Peyer's patch (tissue), 4 donors: ENCODE results near the gene DOCK1. TPM values are rescaled to one million over a fixed set of nuclear protein-coding genes. Genes with fewer than 3 reads are reported as not detected.

Source experiments
- DNase-seq, 3 donors: peaks; one replicate each; pipeline ENCODE4 v3.0.0-alpha.2; 2017 to 2019
- H3K27ac ChIP-seq, 4 donors: fragments of 200-600 bp; sonication (generic); one replicate each; pipeline ENCODE4 v1.5.1; 2016 to 2019
- H3K27me3 ChIP-seq, 2 donors: fragments of 200-600 bp; sonication (generic); one replicate each; pipeline ENCODE4 v1.5.1; 2019
- H3K36me3 ChIP-seq, 3 donors: fragments of 200-600 bp; sonication (generic); one replicate each; pipeline ENCODE4 v1.5.1; 2016 to 2019
- H3K4me1 ChIP-seq, 4 donors: fragments of 200-600 bp; sonication (generic); one replicate each; pipeline ENCODE4 v1.5.1; 2016 to 2019
- H3K4me3 ChIP-seq, 4 donors: fragments of 200-600 bp; sonication (generic); 1 replicate in 3 of 4; 2 replicates in 1 of 4; pipeline ENCODE4 v1.5.1; 2016 to 2019; ENCODE audit warnings: mild to moderate bottlenecking in 1 of 4
- H3K9me3 ChIP-seq, 4 donors: fragments of 200-600 bp; sonication (generic); one replicate each; pipeline ENCODE4 v1.5.1; 2016 to 2019; ENCODE audit warnings: mild to moderate bottlenecking in 1 of 4
- CTCF ChIP-seq, 6 experiments: fragments of 450-650 bp in 4 of 6; fragments of 200-600 bp in 2 of 6; sonication (generic) in 1 of 6; IDR thresholded peaks; one replicate each; pipeline ENCODE4 v1.5.1; 2017 to 2019; ENCODE audit warnings: antibody characterized with exemption in 6 of 6, mild to moderate bottlenecking in 3 of 6, moderate library complexity in 1 of 6
- POLR2A ChIP-seq, 2 donors: fragments of 450-650 bp; IDR thresholded peaks; one replicate each; pipeline ENCODE4 v1.5.1; 2017; ENCODE audit warnings: antibody characterized with exemption in 2 of 2, mild to moderate bottlenecking in 2 of 2, moderate library complexity in 2 of 2
- total RNA-seq, 4 donors: library from RNA; depleted of rRNA; stranded (reverse); fragments of >200 nt; gene quantifications; one replicate each; pipeline ENCODE4 v1.1.0, GENCODE V29; 2016

The DOCK1 gene
- total RNA-seq, 4 donors from 2014 or later, result 42.0 to 117 (median 92.2) TPM

- Histone ChIP-seq H3K4me3 (no peak overlapping the region), H3K9me3 (no peaks in the 10 kb centered on the region), H3K36me3 (peaks cover 0 to 10% (median 0%) of the 10 kb centered on the region in 3 donors), H3K27me3 (no peaks in the 10 kb centered on the region), H3K4me1 (no peaks in the 10 kb centered on the region), H3K27ac (no peak overlapping the region)
- no peak for TF ChIP-seq CTCF (IDR thresholded peaks at IDR 0.05)
- no peak for TF ChIP-seq POLR2A (IDR thresholded peaks at IDR 0.05)
- DNase-seq, result no peak
Measured at GRCh38 chr10:127368929-127369328, 463.7 kb downstream of the DOCK1 start.

- no peaks in the 10 kb centered on the region for H3K27me3 ChIP-seq
- no peak for TF ChIP-seq POLR2A (IDR thresholded peaks at IDR 0.05)
- no peak for TF ChIP-seq CTCF (IDR thresholded peaks at IDR 0.05)
- H3K27ac ChIP-seq, result no peak overlapping the region
- peaks cover 0 to 11% (median 0%) of the 10 kb centered on the region in 3 donors for H3K36me3 ChIP-seq
- DNase-seq, result no peak
- H3K4me1 ChIP-seq, result no peaks in the 10 kb centered on the region
- no peaks in the 10 kb centered on the region for H3K9me3 ChIP-seq
- H3K4me3 ChIP-seq, result no peak overlapping the region
Measured at GRCh38 chr10:127370601-127371000, 465.4 kb downstream of the DOCK1 start.

- no peak for DNase-seq
- no peaks in the 10 kb centered on the region for H3K4me1 ChIP-seq
- peaks cover 0 to 7% (median 0%) of the 10 kb centered on the region in 3 donors for H3K36me3 ChIP-seq
- no peak for TF ChIP-seq CTCF (IDR thresholded peaks at IDR 0.05)
- no peak overlapping the region for H3K4me3 ChIP-seq
- H3K9me3 ChIP-seq, result no peaks in the 10 kb centered on the region
- no peak overlapping the region for H3K27ac ChIP-seq
- H3K27me3 ChIP-seq, result no peaks in the 10 kb centered on the region
Measured at GRCh38 chr10:127372361-127372760, 467.1 kb downstream of the DOCK1 start.

- peaks cover 0 to 6% (median 0%) of the 10 kb centered on the region in 3 donors for H3K36me3 ChIP-seq
- TF ChIP-seq POLR2A (IDR thresholded peaks at IDR 0.05) (no peak), CTCF (IDR thresholded peaks at IDR 0.05) (no peak)
- no peaks in the 10 kb centered on the region for H3K4me1 ChIP-seq
- H3K9me3 ChIP-seq, result no peaks in the 10 kb centered on the region
- H3K27ac ChIP-seq, result no peak overlapping the region
- no peaks in the 10 kb centered on the region for H3K27me3 ChIP-seq
- no peak for DNase-seq
- no peak overlapping the region for H3K4me3 ChIP-seq
Measured at GRCh38 chr10:127374074-127374680, 468.9 kb downstream of the DOCK1 start.

GRCh38 chr10:127374901-127375300 lies 469.7 kb downstream of the DOCK1 start:
- no peak for TF ChIP-seq CTCF (IDR thresholded peaks at IDR 0.05)
- no peak for TF ChIP-seq POLR2A (IDR thresholded peaks at IDR 0.05)
- no peak overlapping the region for H3K27ac ChIP-seq

GRCh38 chr10:127375461-127375860 lies 470.2 kb downstream of the DOCK1 start:
- no peak overlapping the region for H3K4me3 ChIP-seq
- H3K36me3 ChIP-seq, result peaks cover 0 to 6% (median 0%) of the 10 kb centered on the region in 3 donors
- no peaks in the 10 kb centered on the region for H3K9me3 ChIP-seq
- no peak for TF ChIP-seq POLR2A (IDR thresholded peaks at IDR 0.05)
- no peak for TF ChIP-seq CTCF (IDR thresholded peaks at IDR 0.05)
- no peak for DNase-seq
- no peak overlapping the region for H3K27ac ChIP-seq
- H3K27me3 ChIP-seq, result no peaks in the 10 kb centered on the region
- no peaks in the 10 kb centered on the region for H3K4me1 ChIP-seq

More at GRCh38 chr10:127374901-127375300, 469.7 kb downstream of the DOCK1 start:
- Histone ChIP-seq H3K9me3 (no peaks in the 10 kb centered on the region), H3K4me3 (no peak overlapping the region), H3K4me1 (no peaks in the 10 kb centered on the region), H3K27me3 (no peaks in the 10 kb centered on the region), H3K36me3 (peaks cover 0 to 6% (median 0%) of the 10 kb centered on the region in 3 donors)
- DNase-seq, result no peak
